DND-41 (cell line): Measurements from ENCODE around the gene MAN1A1.

Experiments used
- CTCF ChIP-seq: IDR thresholded peaks from 2 replicates; pipeline ENCODE4 v1.5.1; 2012; ENCODE audit warnings: borderline replicate concordance, low read length, moderate library complexity, mild to moderate bottlenecking; ENCODE audit not compliant: poor library complexity, severe bottlenecking; ENCODE audit errors: extremely low read depth
- EZH2 ChIP-seq: IDR thresholded peaks from 3 replicates; pipeline ENCODE4 v1.6.1; 2012; ENCODE audit warnings: borderline replicate concordance, low read depth, mild to moderate bottlenecking, moderate library complexity, low read length, inconsistent platforms; ENCODE audit not compliant: severe bottlenecking

GRCh38 chr6:119137194-119138072, 212.1 kb downstream of the MAN1A1 start:
- TF ChIP-seq CTCF, result no peak
- TF ChIP-seq EZH2, result no peak
